ENCODE measurements around the gene CER1.

DNA sequence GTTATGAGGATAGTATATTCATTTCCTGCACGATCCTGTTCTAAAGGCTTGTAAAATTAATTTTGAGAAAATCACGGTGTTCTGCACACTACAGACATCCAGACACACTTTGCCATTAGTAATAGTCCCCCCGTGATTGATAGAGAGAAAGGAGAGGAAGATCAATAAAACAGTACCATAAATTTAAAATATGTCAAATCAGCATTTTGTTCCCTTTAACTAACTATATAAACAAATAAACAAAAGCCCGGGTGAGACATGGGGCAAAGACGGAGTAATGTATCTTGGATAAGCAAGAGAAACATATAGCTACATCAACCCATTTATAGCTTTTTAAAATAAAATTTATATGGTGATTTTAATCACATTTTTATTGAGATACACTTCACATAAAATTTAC lies 10.6 kb upstream of the CER1 start:
- TF ChIP-seq, protein P1, sequence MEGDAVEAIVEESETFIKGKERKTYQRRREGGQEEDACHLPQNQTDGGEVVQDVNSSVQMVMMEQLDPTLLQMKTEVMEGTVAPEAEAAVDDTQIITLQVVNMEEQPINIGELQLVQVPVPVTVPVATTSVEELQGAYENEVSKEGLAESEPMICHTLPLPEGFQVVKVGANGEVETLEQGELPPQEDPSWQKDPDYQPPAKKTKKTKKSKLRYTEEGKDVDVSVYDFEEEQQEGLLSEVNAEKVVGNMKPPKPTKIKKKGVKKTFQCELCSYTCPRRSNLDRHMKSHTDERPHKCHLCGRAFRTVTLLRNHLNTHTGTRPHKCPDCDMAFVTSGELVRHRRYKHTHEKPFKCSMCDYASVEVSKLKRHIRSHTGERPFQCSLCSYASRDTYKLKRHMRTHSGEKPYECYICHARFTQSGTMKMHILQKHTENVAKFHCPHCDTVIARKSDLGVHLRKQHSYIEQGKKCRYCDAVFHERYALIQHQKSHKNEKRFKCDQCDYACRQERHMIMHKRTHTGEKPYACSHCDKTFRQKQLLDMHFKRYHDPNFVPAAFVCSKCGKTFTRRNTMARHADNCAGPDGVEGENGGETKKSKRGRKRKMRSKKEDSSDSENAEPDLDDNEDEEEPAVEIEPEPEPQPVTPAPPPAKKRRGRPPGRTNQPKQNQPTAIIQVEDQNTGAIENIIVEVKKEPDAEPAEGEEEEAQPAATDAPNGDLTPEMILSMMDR (conservative IDR thresholded peaks at IDR 0.05; ENCODE audit: low read depth, low read length): no peak
- TF ChIP-seq EZH2 (IDR thresholded peaks at IDR 0.05; ENCODE audit: low read length, unreplicated experiment): no peak
- no peak for TF ChIP-seq EZH2phosphoT487 (IDR thresholded peaks at IDR 0.05; ENCODE audit: borderline replicate concordance, low read length)
